Osteocyte (in vitro differentiated cells): ENCODE data around the gene CYSTM1. TPM values are rescaled to one million over a fixed set of nuclear protein-coding genes. Genes with fewer than 3 reads are reported as not detected.

Source experiments
- DNase-seq: peaks from one replicate; pipeline ENCODE4 v3.0.0; 2021; ENCODE audit warnings: mixed read lengths; ENCODE audit not compliant: unreplicated experiment; ENCODE audit errors: extremely low spot score
- H3K27ac Mint-ChIP-seq: one replicate; pipeline ENCODE4 v1.8.0; 2021; ENCODE audit warnings: mild to moderate bottlenecking, mixed read lengths; ENCODE audit not compliant: unreplicated experiment
- H3K27me3 Mint-ChIP-seq: one replicate; pipeline ENCODE4 v1.8.0; 2021; ENCODE audit warnings: mixed read lengths; ENCODE audit not compliant: unreplicated experiment
- H3K36me3 Mint-ChIP-seq: one replicate; pipeline ENCODE4 v1.8.0; 2021; ENCODE audit warnings: mixed read lengths; ENCODE audit not compliant: unreplicated experiment
- H3K4me1 Mint-ChIP-seq: one replicate; pipeline ENCODE4 v1.8.0; 2021; ENCODE audit warnings: mixed read lengths; ENCODE audit not compliant: unreplicated experiment
- H3K4me3 Mint-ChIP-seq: one replicate; pipeline ENCODE4 v1.8.0; 2021; ENCODE audit warnings: mild to moderate bottlenecking, moderate library complexity, mixed read lengths; ENCODE audit not compliant: unreplicated experiment
- H3K9me3 Mint-ChIP-seq: one replicate; pipeline ENCODE4 v1.8.0; 2021; ENCODE audit warnings: mixed read lengths; ENCODE audit not compliant: unreplicated experiment
- total RNA-seq: library from RNA; stranded (reverse); gene quantifications from 2 replicates; pipeline ENCODE4 v1.2.1, GENCODE V29; 2021
- TF ChIP-seq, protein P1 (sequence below): fragments of 200-600 bp; sonication (generic); IDR thresholded peaks from 2 replicates; pipeline ENCODE4 v1.5.0; 2021; ENCODE audit warnings: antibody characterized with exemption, mild to moderate bottlenecking, moderate library complexity

The CYSTM1 gene
- total RNA-seq, 1 donor from 2014 or later = 26.7 TPM

DNA sequence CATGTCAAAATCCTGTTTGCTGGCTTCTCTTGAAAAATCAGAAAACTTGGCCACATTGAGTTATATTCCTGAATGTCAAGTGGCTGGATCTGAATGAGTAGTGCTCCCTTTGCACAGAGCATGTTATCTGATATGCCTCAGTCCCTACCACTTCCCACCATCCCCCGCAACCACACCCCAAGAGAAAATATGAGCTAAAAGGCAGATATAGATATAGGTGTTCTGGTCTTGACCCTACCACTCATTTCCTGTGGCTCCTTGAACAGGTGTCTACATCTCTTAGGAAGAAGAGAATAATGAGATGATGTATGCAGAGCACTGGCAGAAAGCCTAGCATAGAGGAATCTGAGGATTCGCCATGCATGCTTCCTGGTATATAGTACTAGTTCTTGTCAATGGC, 6.6 kb upstream of the CYSTM1 start:
- no peak for DNase-seq
- H3K27ac Mint-ChIP-seq = no peak overlapping the region
- no peaks in the 10 kb centered on the region for H3K9me3 Mint-ChIP-seq
- peaks cover 3% of the 10 kb centered on the region for H3K27me3 Mint-ChIP-seq
- no peaks in the 10 kb centered on the region for H3K36me3 Mint-ChIP-seq
- H3K4me3 Mint-ChIP-seq = no peak overlapping the region
- H3K4me1 Mint-ChIP-seq = no peaks in the 10 kb centered on the region
- TF ChIP-seq, protein P1, sequence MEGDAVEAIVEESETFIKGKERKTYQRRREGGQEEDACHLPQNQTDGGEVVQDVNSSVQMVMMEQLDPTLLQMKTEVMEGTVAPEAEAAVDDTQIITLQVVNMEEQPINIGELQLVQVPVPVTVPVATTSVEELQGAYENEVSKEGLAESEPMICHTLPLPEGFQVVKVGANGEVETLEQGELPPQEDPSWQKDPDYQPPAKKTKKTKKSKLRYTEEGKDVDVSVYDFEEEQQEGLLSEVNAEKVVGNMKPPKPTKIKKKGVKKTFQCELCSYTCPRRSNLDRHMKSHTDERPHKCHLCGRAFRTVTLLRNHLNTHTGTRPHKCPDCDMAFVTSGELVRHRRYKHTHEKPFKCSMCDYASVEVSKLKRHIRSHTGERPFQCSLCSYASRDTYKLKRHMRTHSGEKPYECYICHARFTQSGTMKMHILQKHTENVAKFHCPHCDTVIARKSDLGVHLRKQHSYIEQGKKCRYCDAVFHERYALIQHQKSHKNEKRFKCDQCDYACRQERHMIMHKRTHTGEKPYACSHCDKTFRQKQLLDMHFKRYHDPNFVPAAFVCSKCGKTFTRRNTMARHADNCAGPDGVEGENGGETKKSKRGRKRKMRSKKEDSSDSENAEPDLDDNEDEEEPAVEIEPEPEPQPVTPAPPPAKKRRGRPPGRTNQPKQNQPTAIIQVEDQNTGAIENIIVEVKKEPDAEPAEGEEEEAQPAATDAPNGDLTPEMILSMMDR = no peak

DNA sequence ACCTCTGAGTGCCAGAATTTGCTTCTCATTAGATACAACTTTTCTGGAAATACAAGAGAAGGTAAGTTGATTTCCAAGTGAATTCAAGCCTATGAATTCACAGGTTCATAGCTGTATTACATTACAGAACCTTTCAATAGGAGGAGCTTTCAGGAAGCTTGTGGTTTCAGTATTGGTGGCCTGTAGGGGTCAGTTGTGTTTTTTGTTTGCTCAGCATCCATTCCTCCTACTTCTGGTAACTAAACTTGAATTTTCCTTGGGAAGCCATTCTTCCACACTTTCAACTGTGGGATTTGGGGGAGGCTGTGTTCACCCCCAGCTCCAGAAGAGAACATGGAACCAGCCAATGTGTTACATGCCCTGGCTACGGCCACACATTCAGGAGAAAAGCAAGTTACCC, 5.6 kb upstream of the CYSTM1 start:
- Mint-ChIP-seq H3K36me3 (no peaks in the 10 kb centered on the region), H3K27me3 (peaks cover 6% of the 10 kb centered on the region), H3K4me3 (no peak overlapping the region), H3K4me1 (no peaks in the 10 kb centered on the region), H3K27ac (no peak overlapping the region), H3K9me3 (no peaks in the 10 kb centered on the region)
- no peak for DNase-seq
- TF ChIP-seq, protein P1 = no peak

DNA sequence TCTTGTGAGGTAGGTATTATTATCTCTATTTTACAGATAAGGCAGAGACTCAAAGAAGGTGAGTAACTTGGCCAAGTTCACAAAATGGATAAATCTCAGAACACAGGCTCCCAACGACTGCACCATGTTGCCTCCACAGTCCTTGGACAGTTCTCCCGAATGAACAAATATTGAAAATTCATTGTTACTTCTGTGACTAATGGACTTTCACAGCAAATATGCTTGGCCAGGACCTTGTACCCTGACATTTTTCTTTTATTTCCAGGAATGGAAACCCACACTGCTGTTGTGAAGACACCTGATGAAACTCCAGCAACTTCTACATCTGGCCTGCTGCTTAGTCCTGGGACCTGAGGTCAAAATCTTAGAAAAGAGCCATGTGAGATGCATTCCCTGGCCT, 2.5 kb upstream of the CYSTM1 start:
- Mint-ChIP-seq H3K27ac (no peak overlapping the region), H3K36me3 (no peaks in the 10 kb centered on the region), H3K4me1 (peaks cover 12% of the 10 kb centered on the region), H3K4me3 (no peak overlapping the region), H3K9me3 (no peaks in the 10 kb centered on the region), H3K27me3 (peaks cover 5% of the 10 kb centered on the region)
- TF ChIP-seq, protein P1 = no peak
- no peak for DNase-seq

DNA sequence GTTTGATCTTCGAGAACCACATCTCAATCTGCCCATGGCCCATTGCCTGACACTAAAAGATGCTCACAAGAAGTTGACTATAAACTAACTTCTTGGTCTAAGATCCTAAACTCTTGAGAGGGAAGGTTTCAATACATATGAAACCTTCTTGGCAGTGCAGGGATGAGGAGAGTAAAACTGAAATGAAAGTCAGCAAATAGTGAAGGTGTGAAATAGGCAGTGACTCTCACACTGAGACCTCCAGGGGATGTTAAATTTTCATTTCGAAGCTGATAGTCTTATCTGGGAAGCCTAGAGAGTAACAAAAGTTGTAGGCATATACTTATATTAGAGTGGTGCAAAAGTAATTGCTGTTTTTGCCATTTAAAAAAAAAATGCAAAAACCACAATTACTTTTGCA, 974 bp upstream of the CYSTM1 start:
- peaks cover 14% of the 10 kb centered on the region for H3K4me1 Mint-ChIP-seq
- TF ChIP-seq, protein P1 = no peak
- no peaks in the 10 kb centered on the region for H3K9me3 Mint-ChIP-seq
- no peaks in the 10 kb centered on the region for H3K36me3 Mint-ChIP-seq
- peak overlapping the region; percentile 1 for H3K4me3 Mint-ChIP-seq
- H3K27me3 Mint-ChIP-seq = peaks cover 5% of the 10 kb centered on the region
- DNase-seq = no peak
- H3K27ac Mint-ChIP-seq = peak overlapping the region; percentile 95

DNA sequence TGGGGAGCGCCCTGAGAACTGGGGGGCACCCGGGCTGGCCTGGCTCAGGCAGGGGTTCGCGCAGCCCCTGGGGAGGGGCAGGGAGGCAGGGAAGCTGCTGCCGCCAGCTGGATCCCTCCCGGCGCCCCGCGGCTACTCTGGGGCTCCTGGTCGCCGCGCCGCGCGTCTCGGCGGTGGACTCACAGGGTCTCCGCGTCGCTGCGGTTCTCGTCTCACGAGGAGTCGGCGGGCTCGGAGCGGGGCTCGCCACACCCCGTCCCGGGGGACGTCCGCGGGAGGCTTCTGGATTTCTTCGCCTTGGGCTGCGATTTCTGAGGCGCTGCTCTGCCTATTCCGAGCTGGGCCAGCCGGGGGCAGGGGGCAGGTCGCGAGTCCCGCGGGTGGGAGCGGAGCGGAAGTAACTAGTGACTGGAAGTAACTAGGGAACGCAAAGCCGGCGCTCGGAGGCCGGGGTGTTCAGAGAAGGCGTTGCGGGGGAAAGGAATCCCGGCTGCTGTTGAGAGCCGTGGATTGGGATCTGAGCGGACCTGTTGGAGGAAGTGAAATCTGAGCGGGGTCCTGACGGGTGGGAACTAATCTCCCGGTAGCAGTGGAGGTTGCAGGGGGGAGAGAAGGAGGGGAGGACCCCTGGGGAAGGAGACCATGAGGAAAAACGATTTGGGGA, 511 bp downstream of the CYSTM1 start:
- Mint-ChIP-seq H3K4me1 (peaks cover 14% of the 10 kb centered on the region), H3K36me3 (no peaks in the 10 kb centered on the region), H3K9me3 (no peaks in the 10 kb centered on the region), H3K27me3 (peaks cover 5% of the 10 kb centered on the region), H3K4me3 (peak overlapping the region; percentile 83), H3K27ac (peak overlapping the region; percentile 78)
- TF ChIP-seq, protein P1 = peak; percentile 17
- DNase-seq = peak; percentile 92
